ENCODE data around the gene CALCOCO1. TPM values are rescaled to one million over a fixed set of nuclear protein-coding genes. Genes with fewer than 3 reads are reported as not detected.
"Not testable (repeated sequence)": the region's sequence is repeated elsewhere in the genome, so short reads cannot be mapped to it uniquely, and the experiment has no call there.

Gene CALCOCO1
- total and polyA plus RNA-seq, 2 of the 8 experiments (the other 6 are each of a cell fraction or from before 2014, with no cell fraction given), result 20.3 to 39.3 TPM

- H3K36me3 ChIP-seq (ENCODE audit: control insufficient read depth in 2 of 4, insufficient read depth in 4 of 4, low read length in 3 of 4); H4K20me1 ChIP-seq (replicated peaks in 1 of 2; ENCODE audit: control insufficient read depth in 1 of 2, insufficient read depth in 2 of 2, low read length in 2 of 2); H3K9me3 ChIP-seq (ENCODE audit: insufficient read depth in 2 of 2, low read depth in 1 of 2, low read length in 1 of 2); H3K4me1 ChIP-seq (replicated peaks in 1 of 4; ENCODE audit: control insufficient read depth in 3 of 4, insufficient read depth in 4 of 4, low read length in 3 of 4); DNase-seq (ENCODE audit: low read depth in 1 of 2, low spot score in 2 of 2); H2AFZ ChIP-seq (ENCODE audit: low read length); H2BK5ac ChIP-seq (ENCODE audit: low read depth, low read length); H3K18ac ChIP-seq (ENCODE audit: extremely low read depth, low read length); H3K27ac ChIP-seq (ENCODE audit: low read depth, low read length); H2BK15ac ChIP-seq (ENCODE audit: low read length); H4K8ac ChIP-seq (ENCODE audit: extremely low read depth, insufficient read depth, low read length); H3K79me2 ChIP-seq (ENCODE audit: control insufficient read depth in 1 of 2, insufficient read depth in 2 of 2, low read length in 2 of 2); H3K14ac ChIP-seq (ENCODE audit: insufficient read length); H4K5ac ChIP-seq (ENCODE audit: insufficient read length, low read depth, low read length); H3K9ac ChIP-seq (replicated peaks in 1 of 4; ENCODE audit: extremely low read depth in 1 of 4, low read depth in 3 of 4, low read length in 3 of 4); H3K4me2 ChIP-seq (ENCODE audit: insufficient read depth in 1 of 2, low read depth in 2 of 2, low read length in 2 of 2); H2BK120ac ChIP-seq (replicated peaks; ENCODE audit: low read depth, low read length); H2BK12ac ChIP-seq (ENCODE audit: low read depth, low read length); H3K23ac ChIP-seq (ENCODE audit: insufficient read length); H3K79me1 ChIP-seq (ENCODE audit: low read depth, low read length); H4K91ac ChIP-seq (replicated peaks; ENCODE audit: insufficient read length, low read length); H3K4ac ChIP-seq (replicated peaks; ENCODE audit: insufficient read length, low read depth, low read length); H3K27me3 ChIP-seq (replicated peaks in 1 of 4; ENCODE audit: control insufficient read depth in 3 of 4, extremely low read depth in 1 of 4, insufficient read depth in 3 of 4, low read length in 3 of 4); H2BK20ac ChIP-seq (ENCODE audit: low read length); FAIRE-seq; H2AK5ac ChIP-seq (ENCODE audit: low read depth, low read length); H3K4me3 ChIP-seq (ENCODE audit: extremely low read depth in 1 of 4, insufficient read depth in 2 of 4, low read depth in 3 of 4, low read length in 4 of 4); H3K56ac ChIP-seq (replicated peaks; ENCODE audit: insufficient read length, low read depth, low read length); H3K23me2 ChIP-seq (ENCODE audit: low read depth, low read length): not testable (repeated sequence)
- WGBS, 2 experiments (ENCODE audit: extremely low coverage in 1 of 2, insufficient coverage in 1 of 2, insufficient read length in 1 of 2, insufficient replicate concordance in 2 of 2, low coverage in 1 of 2, low lambda C conversion rate in 2 of 2, missing lambda C conversion rate in 1 of 2), result 80% methylated on average over 4 of the region's 6 CpGs; no CpG with 5 or more reads in 1 of the 2 experiments
- ChIA-PET POLR2A (ENCODE audit: partially characterized antibody) (interaction anchor here (1.4 kb wide), 1 partner anchor 9 kb away, joined by 5 read pairs; no protein-coding TSS in a partner anchor), CTCF (ENCODE audit: partially characterized antibody) (interaction anchor here (0.7 to 6.3 kb wide), 8 partner anchors 16 to 39 kb away, joined by 3 to 82 read pairs (median 10); no protein-coding TSS in a partner anchor)
Observed at GRCh38 chr12:53718567-53718966, 8.7 kb downstream of the CALCOCO1 start.
